ENCODE results near the gene YWHAB. TPM values are rescaled to one million over a fixed set of nuclear protein-coding genes. Genes with fewer than 3 reads are reported as not detected.
A peak's percentile ranks its signal among the peaks of the same experiment; 100 is the strongest.
"Not testable (repeated sequence)": the region's sequence is repeated elsewhere in the genome, so short reads cannot be mapped to it uniquely, and the experiment has no call there.

YWHAB gene
- 101 and 108 TPM in 2 replicates for total RNA-seq (2014; rRNA removed; shearing (Covaris generic))

DNA sequence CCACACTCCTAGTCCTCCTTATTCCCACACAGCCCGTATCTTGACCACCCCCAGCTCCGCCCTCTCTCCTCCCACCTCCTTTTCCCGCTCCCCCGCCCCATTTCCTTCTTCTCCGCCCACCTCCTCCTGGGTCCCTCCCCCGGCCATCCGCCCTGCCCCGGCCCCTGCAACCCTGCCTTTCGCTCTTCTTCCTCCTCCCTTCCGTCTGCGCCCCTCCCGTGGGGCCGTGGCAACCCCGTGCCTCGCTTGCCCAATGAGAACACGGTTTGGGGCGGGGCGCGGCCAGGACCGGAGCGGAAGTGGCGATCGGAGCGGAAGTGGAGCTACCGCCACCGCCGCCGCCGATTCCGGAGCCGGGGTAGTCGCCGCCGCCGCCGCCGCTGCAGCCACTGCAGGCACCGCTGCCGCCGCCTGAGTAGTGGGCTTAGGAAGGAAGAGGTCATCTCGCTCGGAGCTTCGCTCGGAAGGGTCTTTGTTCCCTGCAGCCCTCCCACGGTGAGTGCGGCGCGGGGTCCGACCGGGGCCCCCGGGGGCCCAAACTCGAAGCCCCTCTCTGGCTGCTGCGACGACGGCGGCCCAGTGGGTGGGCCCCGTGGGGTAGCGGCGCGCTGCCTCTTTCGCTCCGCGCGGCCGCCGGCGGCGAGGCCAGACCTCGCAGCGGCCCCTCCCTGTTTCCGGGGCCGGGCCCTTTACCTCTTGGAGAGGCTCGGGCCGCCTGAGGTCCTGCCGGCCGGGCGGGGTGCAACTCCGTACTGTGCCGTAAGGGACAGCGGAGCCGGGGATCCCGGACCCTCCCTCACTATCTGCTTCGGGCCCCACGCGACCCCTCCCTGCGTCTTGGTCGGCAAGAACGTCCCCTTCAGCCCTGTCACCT, at the start of gene YWHAB:
YWHAB (plus strand) TSS at position 314 of the 874 bp plus-strand sequence. CDS start 15,829 bp downstream, outside the sequence.
- DNase-seq (ENCODE audit: low spot score): peak; percentile 95

- DNase-seq (ENCODE audit: low spot score): no peak
Measured at GRCh38 chr20:44836601-44837120, 48.8 kb upstream of the YWHAB start.

DNA sequence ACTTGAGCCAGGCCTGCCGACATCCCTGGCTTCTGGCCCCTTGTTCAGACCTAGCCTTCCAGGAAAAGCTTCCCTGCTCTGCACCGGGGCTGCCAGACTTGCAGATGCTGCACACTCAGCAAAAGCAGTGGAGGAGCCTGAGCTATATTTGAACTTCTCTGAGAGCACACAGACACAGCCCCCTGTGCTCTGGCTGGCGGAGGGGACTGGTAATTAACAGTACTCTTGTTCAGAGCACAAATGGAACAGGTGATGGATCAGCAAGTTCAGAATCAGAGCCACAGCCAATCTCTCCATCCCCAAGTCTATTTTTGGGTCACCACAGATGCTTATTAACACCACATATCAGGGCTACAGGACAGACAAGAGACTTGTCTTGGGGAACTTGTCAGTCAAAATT, 47.6 kb upstream of the YWHAB start:
- DNase-seq (ENCODE audit: low spot score): no peak

- no peak for DNase-seq (ENCODE audit: low spot score)
Measured at GRCh38 chr20:44838521-44838920, 47.0 kb upstream of the YWHAB start.

- DNase-seq (ENCODE audit: low spot score): no peak
Measured at GRCh38 chr20:44839481-44839880, 46.0 kb upstream of the YWHAB start.

DNA sequence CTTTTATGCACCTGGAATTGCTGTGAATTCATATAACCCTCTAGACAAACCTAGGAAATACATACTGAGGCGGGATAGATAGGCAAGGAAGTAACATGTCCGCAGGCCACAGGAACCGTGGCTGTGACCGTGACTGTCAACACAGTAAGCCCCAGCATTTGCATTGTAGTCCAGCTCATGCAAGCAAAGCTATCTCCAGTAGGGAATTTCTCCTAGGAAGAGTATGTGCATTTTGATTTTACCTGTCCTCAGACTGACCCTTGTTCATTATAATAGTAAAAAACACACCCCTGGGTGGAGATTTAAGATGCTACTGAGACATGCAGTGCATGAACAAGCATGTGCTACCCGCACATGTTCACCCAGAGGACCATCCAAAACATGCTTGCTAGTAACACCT, 44.7 kb upstream of the YWHAB start:
- DNase-seq (ENCODE audit: low spot score): no peak

DNA sequence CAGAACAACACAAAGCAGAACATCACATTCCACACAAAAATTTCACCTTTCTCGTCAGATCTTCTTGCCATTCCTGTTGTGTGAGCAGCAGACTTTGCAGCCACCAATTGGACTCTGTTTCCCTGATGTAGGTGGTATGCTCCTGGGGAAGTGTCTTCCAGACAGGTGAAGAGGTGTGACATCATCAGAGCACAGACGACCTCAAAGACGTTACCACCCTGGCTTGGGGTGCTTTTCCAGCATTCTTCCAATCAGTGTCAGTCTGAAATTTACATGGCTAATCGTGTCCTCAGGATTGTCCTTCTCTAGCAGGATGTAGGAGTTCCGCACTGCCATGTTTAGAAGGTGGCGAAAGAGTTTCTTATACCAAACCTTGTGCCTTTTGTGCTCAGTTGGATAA, 43.5 kb upstream of the YWHAB start:
- DNase-seq (ENCODE audit: low spot score): no peak

DNA sequence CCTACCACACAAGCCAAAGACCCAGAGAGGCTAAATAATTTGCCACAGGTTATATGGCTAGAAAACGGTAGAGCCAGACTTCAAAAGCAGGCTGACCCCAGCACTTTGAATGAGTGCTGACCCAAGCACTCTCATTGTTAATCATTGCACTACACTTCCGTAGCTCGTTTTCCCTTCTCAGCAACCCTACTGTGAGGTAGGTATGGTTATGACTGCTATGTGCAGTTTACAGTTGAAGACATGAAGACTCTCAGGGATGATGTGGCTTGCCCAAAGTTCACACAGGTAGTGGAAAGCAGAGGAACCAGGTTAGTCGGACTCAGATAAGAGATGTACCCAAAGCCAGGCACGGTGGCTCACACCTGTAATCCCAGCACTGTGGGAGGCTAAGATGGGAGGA, 41.6 kb upstream of the YWHAB start:
- no peak for DNase-seq (ENCODE audit: low spot score)

- no peak for DNase-seq (ENCODE audit: low spot score)
Measured at GRCh38 chr20:44848254-44849015, 37.1 kb upstream of the YWHAB start.

GRCh38 chr20:44849703-44850102, 35.8 kb upstream of the YWHAB start:
- no peak for DNase-seq (ENCODE audit: low spot score)

DNA sequence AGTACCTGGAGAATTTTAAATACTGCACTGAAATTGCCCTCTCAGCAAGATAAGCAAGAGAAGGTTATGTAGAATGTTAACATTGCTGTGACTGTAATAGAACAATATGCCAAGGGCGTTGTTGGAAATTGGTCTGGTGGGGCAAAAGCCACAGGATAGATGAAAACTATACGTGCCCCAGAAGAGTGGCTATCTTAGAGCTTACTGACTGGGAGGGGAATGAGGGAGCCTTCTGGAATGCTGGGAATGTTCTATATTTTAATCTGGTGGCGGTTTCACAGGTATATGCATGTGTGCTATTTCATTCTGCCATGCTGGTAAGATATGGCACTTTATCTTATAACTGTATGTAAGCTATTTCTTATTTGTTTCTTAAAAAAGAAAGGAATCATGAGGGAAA, 35.2 kb upstream of the YWHAB start:
- no peak for DNase-seq (ENCODE audit: low spot score)

DNA sequence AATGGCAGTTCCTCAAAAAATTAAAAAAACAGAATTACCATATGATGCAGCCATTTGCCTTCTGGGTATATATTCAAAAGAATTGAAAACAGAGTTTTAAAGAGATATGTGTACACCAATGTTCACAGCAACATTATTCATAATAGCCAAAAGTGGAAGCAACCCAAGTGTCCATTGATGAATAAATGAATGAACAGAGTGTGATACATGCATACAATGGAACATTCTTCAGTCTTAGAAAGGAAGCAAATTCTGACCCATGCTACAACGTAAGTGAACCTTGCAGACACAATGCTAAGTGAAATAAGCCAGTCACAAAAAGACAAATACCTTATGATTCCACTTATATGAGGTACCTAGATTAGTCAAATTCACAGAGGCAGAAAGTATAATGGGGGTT, 34.7 kb upstream of the YWHAB start:
- DNase-seq (ENCODE audit: low spot score): no peak

GRCh38 chr20:44851545-44851944, 34.0 kb upstream of the YWHAB start:
- DNase-seq (ENCODE audit: low spot score): no peak

DNA sequence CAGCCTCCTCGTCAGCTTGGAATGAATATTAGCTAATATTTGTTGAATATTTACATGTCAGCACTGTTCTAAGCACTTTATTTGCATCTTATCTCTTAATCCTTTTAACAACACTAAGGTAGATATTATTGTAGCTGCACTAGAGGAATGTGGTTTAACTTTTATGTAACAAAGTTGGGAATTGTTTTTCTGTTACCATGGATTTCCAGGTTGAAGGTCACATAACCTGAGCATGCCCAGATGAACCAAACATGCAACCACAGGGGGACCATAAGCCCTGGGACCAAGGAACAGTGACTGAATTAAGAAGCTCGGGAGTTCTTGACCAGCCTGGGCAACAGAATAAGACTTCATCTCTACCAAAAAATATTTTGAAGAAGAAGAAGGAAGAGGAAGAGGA, 29.1 kb upstream of the YWHAB start:
- DNase-seq (ENCODE audit: low spot score): no peak

DNA sequence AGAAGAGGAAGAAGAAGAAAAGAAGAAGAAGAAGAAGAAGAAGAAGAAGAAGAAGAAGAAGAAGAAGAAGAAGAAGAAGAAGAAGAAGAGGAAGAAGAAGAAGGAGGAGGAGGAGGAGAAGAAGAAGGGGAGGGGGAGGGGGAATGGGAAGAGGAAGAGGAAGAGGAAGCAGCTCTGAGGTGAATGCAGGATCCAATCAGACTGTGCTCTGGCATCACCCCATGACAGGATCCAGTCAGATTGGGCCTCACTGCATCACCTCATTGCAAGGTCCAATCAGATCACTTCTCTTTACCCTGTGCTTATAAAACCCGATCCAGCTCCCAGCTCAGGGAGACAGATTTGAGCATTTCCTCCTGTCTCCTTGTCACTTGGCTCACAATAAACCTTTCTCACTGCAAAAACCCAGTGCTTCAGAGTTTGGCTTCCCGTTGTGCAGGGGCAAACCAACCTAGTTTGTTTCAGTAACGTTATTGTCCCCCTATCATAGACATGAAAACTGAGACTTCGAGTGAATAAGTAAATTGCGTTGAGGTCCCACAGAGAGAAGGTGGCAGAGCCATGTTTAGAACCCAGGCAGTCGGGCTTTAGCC, 28.6 kb upstream of the YWHAB start:
- DNase-seq (ENCODE audit: low spot score): peak; percentile 41

GRCh38 chr20:44858606-44859360, 26.7 kb upstream of the YWHAB start:
- DNase-seq (ENCODE audit: low spot score): no peak

GRCh38 chr20:44861531-44862006, 23.9 kb upstream of the YWHAB start:
- peak; percentile 69 for DNase-seq (ENCODE audit: low spot score)

GRCh38 chr20:44862286-44862685, 23.2 kb upstream of the YWHAB start:
- no peak for DNase-seq (ENCODE audit: low spot score)

DNA sequence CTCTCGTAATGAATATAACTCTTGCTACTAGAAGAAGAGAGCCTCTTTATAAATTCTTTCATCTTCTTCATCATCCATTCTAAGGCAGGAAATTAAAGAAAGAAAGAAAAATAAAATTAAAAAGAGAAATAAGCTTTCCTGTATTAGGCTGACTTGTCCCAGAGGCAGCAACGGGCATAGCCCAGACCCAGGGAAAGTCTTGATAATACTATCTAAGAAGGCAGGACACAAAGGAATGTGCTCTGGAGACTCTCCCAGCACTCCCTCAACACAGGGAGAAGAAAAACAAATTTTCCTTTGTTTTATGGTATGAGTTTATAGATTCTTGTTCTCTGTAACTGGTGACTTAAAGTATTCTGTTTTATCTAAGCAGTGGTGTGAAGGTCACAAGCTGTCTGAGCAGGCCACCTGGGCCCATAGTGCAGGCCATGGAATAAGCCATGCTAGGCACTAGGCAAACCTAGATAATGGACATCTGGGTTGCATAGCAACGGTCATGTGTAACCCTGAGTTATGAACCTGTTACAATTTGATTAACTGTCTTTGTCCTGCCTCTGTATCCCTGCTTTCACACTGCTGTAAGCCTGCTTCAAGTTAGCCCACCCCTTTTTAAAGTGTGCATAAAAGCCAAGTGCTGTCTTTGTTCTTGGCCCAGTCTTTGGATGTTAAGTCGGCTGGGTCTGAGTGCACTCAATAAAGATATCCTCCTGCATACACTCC, 22.0 kb upstream of the YWHAB start:
- not testable (repeated sequence) for DNase-seq (ENCODE audit: low spot score)

DNA sequence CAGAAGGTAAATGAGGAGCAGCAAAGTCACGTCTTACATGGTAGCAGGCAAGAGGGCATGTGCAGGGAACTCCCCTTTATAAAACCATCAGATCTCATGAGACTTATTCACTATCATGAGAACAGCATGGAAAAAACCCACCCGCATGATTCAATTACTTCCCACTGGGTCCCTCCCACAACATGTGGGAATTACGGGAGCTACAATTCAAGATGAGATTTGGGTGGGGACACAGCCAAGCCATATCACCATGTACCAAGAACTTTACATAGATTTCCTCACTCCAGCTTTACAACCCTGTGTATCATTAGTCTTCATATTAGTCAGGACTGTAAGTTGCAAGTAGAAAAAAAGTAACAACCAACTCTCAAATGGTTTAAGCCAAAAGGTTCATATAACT, 21.0 kb upstream of the YWHAB start:
- not testable (repeated sequence) for DNase-seq (ENCODE audit: low spot score)
